GM21447 (cell line): ENCODE measurements around the gene ZDHHC14.

Experiments
- ATAC-seq: cut with Tn5 transposase; IDR thresholded peaks from one replicate; pipeline ENCODE4 v1.9.1; 2021; ENCODE audit not compliant: unreplicated experiment

The ZDHHC14 gene

DNA sequence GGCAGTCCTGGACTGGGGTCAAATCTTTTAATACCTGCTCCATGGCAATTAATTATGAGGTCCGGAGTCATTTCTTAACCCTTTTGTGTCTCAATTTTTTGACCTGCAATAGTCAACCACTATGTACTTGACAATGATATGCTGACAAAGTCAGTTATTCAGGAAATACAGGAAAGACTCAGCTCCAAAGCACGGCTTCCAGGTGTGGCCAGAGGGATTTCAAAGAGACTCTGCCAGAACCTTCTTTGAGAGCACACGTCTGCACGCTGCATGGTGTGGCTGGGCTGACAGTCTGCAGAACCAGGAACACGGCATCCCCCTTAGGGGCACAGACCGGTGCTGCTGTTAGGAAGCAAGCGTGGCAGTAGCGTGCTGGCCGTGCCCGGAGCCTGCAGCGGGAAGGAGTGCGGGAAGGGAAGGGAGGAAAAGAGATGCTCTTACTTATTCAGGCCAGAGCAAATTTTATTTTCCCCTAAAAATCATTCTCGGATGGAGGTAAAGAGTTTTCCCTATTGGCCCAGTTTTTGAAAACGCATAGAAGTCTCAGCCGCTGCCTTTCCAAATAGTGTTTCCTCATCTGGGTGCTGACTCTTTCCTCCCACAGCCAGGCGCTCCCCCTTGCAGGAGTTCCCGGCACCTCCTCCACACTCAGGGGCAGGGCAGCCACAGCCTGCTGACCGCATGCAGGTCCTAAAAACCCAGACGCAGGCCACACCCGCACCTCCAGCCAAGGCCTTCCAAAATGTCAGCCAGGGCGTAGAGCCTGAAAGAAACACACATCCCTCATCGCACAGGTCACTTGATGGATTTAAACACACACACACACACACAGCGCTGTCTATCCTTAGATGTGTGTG lies 254.6 kb downstream of the ZDHHC14 start:
- no peak for ATAC-seq

DNA sequence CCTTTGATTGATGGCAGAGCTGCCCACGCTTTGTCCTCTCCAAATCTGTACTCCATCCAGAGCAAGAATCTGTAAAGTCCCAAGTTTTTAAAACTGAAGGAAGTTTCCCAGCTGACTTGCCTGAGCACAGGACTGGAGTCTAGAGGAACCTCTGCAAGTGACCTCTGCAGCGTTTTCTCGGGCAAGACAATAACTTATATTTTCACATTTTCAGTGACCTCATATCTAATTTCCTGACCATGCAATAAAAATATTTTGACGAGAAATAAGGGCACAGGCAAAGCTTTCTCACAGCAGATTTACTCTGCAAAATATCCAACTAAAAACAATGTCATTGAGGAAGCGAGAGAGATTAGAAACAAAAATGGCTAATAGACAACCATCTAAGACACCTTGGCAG lies 256.5 kb downstream of the ZDHHC14 start:
- no peak for ATAC-seq

DNA sequence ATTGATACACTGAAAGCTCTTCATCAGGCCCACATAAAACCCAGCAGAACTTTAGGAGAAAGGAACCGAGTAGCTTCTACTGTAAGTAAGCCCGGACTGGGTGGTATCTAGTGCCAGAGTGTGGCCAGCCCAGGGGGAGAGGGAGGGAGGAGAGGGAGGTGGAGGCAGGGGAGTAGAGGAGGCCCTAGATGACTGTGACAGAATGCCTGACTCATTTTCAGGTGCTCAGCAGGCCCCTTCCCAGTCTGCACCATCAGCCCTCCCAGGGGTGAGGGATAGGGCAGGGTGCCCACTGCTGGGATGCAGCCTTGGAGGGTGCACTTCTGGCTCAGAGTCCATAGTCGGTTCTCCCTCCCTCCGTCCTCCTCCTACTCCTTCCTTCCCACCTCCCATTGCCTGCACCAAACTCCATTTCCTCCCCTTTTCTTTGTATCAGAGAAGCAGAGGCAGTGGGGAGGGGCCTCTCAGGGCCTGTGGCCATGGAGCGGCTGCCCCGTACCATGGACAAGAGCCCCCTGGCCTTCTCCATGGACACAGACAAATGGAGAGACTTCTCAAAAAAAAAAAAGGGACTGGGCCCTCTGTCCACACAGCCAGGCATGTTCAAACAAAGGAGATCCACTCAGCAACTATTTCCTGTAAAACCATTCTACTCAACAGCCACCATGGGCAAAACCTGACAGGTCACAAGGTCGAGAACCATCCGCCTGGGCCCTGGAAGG lies 257.1 kb downstream of the ZDHHC14 start:
- ATAC-seq = no peak

DNA sequence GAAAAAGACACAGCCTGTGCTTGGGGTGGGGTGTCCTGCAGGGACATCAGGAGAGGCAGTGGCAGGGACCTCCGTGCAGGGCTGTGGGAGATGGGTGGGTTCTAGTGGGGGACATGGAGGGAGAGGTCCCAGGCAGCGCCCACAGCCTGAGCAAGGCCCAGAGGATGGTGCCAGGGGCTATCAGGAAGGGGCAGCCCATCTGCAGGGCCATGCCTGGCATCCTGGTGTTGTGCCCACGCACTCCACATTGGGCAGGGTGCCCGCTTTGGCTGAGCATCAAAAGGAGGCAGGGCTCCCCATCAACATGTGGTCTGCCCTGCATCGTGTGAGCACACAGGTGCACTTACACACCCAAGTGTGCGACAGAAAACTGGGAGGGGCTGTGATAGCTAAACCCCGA lies 257.8 kb downstream of the ZDHHC14 start:
- ATAC-seq = no peak

DNA sequence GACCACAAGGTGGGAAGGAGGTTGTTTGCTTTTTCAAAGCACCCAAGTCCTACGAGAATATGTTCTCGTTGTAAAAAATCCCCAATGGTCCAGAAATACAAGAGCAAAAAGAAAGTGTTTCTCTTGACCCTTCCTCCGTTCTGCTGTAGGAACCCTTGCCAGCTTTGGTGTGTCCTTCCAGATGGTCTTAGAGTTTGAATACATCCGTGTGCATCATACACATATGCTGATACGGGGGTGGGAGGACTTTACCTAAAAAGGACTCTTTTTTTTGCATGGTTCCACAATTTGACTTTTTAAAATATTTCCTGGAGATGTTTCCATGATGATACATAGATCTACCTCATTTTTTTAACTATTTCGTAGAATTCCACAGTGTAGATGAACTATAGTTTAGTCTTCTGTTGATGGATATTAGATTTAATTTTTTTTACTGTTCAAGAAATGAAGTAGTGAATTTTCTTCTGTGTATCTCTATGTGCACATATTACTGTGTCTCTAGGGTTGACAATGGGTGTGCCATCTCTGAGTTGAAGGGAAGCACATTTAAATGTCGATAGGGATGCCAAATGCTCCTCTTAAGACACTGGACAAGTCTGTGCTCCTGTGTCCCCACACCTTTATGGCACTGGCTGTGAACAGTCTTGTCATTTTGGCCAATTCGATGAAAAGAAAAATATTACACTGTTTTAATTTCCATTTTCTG lies 259.9 kb downstream of the ZDHHC14 start:
- no peak for ATAC-seq

DNA sequence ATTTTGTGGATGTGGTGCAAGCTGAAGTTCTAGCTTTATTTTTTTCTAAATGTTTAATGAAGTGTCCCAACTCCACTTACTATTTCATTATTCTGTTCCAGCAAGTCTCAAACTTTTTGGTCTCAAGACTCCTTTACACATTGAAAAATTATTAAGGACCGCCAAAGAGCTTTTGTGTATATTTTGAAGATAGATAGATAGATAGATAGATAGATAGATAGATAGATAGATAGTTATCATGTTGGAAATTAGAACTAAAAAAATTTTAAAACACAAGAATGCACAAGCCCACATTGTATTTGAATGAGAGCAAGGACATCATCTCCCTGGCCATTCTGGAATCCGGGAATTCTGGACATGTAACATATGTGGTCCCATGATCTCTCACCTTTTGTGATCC lies 260.8 kb downstream of the ZDHHC14 start:
- no peak for ATAC-seq

DNA sequence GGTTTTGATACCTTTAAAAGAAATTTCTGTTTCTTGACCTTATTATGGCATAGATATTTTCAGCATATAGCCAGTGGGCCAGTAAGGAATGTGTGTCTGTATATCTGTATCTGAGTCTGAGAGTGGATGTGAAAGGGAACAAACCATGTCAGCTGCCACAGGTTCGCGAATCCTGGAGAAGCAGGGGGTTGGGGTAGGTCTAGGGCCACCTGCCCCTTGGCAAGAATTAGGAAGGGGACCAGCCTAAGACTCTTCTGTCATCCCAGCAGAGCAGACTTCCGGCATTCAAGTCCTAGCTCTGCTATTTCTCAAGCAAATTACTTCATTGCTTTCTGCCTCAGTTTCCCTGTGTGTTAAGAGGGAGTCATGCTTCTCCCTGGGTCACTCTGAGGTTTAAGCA lies 261.7 kb downstream of the ZDHHC14 start:
- no peak for ATAC-seq

DNA sequence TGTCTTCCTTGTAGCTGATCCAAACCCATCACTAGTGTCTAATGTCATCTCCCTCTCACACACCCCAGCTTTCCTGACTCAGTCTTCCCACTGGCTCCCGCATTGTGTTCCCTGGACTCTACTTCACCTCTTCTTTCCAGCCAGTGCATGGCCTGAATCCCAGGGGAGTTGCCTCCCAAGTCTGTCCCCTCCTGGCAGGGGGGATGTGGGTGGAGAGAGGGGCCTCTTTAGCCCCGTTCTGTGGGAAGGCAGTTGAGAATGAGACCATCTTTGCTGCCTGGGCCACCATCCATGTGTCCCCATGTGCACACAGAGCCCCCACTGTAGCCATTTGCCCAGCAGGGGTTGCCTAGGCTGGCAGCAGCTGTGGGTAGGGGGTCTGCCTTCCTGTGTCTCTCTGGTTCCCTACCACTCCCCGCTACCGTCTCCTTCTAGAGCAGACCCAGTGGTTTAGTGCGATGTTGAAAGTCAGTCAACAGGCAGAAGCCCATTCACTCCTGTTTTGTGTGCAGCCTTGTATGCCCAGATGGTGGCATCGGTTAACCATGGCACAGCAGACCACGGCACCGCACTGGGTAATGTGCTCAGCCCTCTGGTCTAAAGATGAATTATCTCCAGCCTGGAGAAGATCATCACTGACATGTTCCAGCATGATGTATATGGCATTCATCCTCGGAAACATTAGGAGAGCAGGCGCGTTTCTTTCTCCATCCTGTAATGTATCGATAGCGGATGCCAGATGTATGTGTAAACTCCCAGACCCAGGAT lies 263.2 kb downstream of the ZDHHC14 start:
- ATAC-seq = no peak

DNA sequence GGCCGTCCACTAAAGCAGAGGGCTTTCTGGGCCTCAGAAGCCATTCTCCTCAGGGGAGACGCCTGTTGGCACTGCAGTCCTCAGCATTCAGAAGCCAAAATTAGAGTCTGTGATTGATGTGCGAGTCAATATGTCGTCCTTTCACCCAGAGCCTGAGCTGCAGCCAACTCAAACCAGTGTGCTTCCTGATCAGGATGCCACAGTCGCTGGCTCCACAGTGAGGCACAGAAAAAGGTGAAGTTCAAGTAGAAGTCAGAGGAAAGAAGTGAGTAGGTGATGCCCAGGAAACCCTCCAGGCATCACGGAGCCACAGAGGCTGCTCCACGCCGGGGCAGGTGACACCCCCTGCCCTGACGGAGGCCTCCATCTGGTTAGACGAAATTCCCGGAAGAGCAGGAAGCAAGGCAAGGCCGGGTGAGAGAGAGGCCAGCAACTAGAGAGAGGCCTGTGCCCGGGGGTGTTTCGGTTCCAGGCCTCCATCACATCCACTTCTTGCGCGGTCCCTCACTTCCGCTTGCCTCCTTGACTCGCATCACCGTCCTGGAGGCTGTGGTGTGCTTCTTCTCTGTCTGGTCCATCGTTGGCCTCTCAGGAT lies 264.3 kb downstream of the ZDHHC14 start:
- no peak for ATAC-seq

DNA sequence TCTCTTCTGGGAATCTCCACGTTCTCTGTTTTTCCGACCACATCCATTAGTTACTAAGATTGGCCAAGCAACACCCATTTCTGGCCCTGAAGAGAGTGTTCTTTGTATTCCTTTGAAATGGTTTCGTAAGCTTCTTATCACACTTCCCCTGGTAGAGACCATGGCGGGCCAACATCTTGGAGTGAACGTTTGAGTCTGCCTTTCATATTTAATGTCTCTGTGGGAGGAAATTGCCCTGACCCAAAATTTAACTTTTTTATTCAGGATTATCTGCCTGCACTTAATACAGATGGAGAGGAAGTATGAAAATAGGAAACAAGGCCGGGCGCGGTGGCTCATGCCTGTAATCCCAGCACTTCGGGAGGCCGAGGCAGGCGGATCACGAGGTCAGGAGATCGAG lies 265.0 kb downstream of the ZDHHC14 start:
- no peak for ATAC-seq

DNA sequence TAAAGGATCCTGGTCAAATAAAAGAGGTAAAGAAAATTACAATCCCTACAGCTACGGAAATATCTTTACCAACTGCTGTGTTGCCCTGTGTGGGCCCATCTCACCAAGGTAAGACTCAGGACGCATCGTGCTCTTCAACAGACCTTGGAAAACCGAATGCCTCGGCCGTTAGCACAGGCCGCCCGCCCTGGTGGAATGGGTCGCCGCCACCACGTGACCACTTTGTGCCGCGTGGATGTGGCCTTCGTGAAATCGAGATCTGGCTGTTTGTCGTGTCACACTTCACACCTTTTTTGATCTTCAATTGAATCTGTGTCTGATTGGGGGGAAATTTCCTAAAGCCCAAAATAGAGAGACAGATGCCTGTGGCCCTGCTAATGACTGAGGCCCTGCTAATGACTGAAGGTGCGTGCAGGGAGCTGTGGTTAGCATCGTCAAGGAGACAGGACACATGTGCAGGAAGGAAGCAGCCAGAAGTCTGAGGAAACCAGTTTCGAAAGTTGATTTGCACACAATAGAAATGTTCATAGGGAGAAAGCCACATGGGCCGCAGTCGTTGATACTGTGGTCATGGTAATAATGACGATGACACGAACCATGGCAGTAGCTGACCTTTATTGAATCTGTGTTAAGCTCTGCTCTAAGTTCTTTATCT lies 266.4 kb downstream of the ZDHHC14 start:
- no peak for ATAC-seq

DNA sequence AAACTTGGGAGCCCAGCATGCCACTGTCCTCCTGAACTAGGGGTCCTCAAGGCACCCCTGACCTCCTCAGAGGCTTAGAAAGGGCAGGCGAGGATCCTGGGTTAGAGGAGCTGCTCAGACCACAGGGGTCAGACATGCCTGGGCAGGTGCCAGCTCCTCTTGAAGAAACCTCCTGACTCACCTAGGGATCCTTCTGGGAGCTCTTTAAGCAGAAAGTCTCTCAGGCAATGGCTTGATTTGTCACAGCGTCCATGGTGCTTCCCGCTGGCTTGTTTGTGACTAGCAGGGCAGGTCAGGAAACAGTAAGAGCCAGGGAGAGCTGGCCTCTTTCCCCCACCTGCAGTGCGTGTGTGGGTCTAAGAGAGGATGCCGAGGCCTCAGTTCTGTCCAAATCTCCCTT lies 267.6 kb downstream of the ZDHHC14 start:
- no peak for ATAC-seq

DNA sequence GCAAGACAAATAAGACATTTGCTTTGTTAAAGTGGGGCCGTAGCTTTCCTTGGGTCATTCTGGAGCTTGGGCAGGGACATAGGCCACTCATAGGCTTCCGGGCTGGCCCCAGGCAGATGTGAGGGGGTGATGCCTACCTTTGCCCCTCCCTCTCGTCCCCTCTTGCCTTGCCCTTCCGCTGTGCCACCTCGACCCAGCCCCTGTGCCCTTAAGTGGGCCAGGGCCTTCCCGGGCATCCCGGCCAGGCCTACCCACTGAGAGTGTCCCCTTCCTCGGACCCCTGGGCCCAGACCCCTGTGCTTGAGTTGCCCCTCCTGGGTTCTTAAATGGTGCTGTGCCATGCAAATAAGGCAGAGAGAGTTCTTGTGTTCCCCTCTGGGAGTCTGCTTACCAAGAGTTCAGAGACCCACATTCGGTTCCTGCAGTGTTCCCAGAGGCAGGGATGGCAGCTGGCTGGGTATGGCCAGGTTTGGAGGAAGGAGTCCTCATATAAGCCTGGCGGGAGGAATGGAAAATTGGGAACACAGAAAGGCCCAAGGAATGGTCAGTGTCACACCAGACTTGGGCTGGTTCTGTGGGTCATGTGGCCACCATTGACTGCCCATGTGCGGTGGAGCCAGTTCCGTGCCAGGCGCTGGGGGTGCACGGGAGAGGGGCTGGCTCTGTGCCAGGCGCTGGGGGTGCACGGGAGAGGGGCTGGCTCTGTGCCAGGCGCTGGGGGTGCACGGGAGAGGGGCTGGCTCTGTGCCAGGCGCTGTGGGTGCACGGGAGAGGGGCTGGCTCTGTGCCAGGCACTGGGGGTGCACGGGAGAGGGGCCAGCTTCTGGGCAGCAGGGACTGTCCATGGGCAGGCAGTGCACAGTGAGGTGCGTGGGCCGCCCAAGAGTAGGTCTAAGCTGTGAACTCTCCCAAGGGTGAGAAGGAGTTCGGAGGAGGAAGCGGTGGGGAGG lies 268.6 kb downstream of the ZDHHC14 start:
- no peak for ATAC-seq

DNA sequence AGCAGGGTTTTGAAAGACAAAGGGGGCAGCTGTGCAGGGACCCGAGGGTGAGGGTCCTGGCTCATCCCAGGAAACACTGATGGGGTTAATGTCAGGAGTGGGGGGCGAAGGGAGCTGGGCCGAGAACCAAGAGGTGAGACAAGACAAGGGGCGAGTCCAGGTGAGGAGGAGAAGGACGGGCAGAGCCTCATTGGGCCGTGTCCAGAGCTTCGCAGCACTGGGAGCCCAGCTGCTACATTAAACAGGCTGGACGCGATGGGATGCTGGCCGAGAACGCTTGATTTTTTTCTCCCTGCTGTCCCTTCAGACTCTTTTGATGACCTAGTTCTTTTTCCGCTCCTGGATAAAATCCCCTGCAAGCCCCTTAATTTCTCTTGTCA lies 269.3 kb downstream of the ZDHHC14 start:
- no peak for ATAC-seq

DNA sequence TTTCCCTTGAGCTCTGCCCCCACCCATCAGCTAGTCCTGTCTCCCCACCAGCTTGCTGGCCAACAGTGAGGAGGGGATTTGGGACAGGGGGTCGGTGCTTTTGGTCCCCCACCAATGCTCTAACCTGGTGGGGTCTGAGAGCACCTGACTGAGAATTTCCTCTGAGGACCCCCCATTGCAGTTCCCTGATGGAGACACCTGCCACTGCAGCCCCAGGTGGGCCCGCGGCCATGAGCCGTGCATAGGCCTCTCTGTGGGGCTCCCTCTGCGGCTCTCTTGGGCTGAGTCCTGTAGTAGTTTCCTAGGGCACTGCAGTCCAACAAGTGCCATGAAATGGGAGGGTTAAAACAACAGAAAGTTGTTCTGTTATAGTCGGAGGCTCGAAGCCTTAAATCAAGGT lies 269.8 kb downstream of the ZDHHC14 start:
- ATAC-seq = no peak

DNA sequence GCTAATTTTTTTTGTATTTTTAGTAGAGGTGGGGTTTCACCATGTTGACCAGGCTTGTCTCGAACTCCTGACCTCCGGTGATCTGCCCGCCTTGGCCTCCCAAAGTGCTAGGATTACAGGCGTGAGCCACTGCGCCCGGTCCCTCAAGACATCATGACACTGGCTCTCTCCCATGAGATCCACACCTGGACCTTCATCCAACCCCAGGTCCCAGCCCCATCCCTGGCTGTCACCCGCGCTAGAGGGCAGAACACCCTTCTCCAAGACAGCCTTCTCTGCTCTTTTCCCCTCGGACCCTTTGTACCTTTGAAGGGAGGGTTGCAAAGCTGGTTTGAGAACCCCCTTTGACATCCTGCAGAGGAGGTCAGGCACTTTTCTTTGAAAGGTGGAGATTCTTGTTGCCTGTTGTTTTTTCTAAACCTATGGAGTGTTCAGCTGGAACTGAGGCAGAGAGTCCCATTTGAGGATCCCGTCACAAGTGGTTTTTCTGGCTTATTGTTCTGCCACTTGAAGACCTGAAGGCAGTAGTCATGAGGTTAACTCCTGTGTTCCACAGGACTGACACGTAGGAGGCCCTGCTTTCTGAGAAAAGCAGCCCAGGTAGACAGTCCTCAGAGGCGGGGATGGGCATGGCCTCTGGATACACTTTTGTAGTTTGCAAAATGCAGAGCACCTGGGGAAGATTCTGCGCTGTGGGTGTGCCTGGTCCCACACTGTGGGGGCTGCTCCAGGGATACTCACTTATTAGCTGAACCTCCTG lies 270.9 kb downstream of the ZDHHC14 start:
- ATAC-seq = no peak

DNA sequence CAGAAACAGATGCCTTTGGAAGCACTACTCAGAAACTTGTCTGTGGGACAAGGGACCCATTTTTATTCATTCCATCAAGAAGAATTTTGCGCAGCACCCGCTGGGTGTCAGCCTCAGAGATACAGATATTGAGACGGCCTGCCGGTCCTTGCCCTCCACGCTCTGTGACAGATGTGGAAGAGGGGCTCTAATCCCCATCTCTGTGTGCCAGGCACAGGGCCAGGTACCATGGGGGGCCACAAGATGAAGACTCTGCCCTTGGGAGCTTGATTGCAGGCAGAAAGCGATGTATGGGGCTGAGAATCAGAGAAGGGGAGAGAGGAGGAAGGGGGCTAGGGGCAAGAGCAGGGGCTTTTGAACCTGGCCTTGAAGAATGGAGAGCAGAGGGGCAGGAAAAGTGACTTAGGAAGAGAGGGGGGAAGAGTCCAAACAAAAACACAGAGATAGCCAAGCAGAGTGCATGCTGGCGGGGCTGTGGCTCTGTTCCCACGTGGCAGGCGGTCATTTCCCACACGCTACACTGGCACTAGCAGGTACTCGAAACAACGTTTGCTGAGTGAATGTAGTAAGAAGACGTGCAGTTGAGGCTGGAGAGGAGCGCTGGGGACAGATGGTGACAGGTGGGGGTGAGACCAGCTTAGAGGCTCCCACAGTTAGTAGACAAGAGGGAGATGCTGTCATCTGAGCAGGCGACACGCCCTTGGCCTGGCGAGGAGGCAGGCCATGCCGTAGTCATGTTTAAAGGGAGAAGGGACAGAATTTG lies 271.8 kb downstream of the ZDHHC14 start:
- no peak for ATAC-seq

DNA sequence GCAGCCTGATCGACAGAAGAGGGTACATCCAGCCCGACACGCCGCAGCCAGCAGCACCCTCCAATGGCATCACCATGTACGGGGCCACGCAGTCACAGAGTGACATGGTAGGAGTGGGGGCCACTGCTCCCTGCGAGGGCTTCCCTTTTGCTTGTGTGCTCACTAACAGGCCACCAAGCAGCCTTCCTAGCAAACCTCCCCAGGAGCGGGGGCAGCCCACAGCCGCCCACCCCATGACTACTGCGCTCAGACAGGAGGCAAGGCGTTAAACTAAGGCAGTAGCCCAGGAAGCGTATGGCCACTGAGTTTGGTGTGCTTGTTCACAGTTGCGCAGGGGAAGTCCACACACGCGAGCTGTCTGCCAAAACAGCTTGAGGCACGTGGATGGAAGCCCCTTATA lies 272.5 kb downstream of the ZDHHC14 start:
- ATAC-seq = no peak
